Activated CD8-positive, alpha-beta memory T cell treated with anti-CD3 and anti-CD28 coated beads for 24 hours (primary cell): ENCODE data around the gene PUS10.
"Not testable (repeated sequence)": the region's sequence is repeated elsewhere in the genome, so short reads cannot be mapped to it uniquely, and the experiment has no call there.

Source experiments
- DNase-seq: peaks from one replicate; pipeline ENCODE4 v3.0.0-alpha.2; 2020

Gene PUS10

DNA sequence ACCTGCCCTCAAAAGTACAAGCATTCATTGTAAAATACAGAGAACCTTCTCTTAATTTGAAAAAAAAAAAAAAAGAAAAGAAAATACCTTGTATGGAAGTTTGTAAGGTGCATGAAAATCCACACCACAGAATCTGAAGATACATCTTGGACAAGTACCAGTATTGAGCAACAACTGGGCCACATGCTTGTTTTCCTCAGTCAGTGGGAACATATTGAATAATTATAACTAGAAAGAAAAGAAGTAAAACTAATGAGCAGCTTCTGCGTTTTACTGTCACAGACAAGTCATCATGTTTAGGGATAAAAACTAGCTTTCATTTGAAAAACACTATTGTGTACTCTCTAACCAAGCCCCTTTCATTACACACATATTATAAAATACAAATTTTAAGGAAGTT lies 6.4 kb downstream of the PUS10 start:
- no peak for DNase-seq

DNA sequence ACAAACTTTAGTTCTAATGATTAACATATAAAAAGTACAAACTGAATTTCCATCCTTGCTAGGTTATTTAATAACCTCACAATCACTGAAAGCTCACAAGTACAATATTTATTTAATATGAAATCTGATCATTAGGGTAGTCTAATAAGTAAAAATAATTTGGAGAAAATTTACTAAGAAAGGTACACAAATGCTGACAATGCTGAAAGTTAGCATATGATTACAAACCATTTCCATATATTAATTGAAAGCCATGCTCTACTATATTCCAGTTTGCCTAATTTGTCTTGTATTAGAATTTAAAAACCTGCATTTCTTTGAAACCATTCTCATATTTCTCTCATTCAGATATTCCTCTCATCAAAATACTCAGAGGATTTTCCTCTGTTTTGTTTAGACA lies 8.7 kb downstream of the PUS10 start:
- DNase-seq, result no peak

DNA sequence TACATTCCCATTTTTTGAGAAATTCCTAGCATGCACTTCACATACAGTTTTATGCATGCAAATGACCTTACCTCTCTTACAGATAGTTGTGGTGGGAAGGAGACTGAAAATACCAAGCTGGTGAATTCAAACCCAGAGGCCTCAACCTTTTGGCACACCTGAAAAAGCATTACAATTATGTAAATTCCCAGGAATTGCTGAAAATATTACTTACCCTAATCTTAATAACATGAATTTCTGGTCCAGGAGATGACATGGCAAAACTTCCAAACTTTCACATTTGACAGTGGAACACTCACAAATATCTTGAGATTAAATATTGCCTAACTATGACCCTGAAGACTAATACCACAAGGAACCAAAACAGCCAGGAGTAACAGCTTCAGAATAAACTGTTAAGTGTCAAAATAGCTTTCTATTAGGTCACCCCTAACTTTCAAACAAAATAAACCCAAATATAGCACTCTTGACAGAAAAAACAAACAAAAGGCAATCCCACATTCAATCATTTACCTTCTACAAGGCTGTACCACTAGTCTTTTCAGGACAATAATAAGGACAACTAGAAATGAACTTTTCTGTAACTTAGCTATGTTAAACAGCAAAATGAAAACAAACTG lies 11.5 kb downstream of the PUS10 start:
- no peak for DNase-seq

DNA sequence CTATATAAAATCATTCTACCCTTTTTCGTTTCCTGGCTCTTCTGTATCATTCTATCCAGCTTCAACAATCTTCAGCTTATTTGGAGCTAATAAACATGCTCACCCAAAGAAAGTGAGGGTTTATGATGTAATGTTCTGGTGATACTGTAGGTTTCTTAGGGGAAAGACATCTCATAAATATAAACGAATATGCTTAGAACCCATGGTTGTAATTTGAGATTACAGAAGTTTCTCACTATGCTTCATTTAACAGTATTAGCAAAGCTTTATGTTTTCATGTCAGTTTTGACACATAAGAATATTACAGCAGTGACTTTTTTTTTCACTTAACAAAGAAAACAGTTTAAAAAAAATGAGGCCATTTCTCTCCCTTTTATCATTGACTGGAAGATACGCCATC lies 12.3 kb downstream of the PUS10 start:
- DNase-seq, result no peak

GRCh38 chr2:60998628-60999545 lies 19.2 kb downstream of the PUS10 start:
- no peak for DNase-seq

- no peak for DNase-seq
Measured at GRCh38 chr2:60994131-60994530, 23.9 kb downstream of the PUS10 start.

DNA sequence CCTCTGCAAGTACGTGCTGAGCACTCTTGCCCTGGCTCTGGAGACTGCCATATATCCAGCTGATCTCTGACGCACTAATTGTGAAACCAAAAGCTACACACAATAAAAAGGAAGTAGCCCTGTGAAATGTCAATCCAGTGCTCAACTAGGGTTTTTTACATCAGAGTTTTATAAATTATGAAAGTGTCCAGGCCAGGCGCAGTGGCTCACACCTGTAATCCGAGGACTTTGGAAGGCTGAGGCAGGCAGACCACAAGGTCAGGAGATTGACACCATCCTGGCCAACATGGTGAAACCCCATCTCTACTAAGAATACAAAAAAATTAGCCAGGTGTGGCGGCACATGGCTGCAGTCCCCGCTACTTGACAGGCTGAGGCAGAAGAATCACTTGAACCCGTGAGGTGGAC lies 25.1 kb downstream of the PUS10 start:
- DNase-seq, result no peak

GRCh38 chr2:60991644-60992043 lies 26.4 kb downstream of the PUS10 start:
- DNase-seq, result no peak

- no peak for DNase-seq
Measured at GRCh38 chr2:60989259-60989658, 28.8 kb downstream of the PUS10 start.

DNA sequence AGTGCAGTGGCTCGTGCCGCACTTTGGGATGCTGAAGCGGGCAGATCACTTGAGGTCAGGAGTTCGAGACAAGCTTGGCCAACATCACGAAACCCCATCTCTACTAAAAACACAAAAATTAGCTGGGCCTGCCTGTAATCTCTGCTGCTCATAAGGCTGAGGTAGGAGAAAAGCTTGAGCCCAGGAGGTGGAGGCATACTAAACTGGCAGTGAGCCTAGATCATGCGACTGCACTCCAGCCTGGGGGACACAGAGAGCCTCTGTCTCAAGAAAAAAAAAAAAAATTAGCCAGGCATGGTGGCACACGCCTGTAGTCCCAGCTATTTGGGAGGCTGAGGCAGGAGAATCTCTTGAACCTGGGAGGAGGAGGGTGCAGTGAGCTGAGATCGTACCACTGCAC lies 30.4 kb downstream of the PUS10 start:
- DNase-seq, result not testable (repeated sequence)

GRCh38 chr2:60987041-60987440 lies 31.0 kb downstream of the PUS10 start:
- DNase-seq, result no peak

DNA sequence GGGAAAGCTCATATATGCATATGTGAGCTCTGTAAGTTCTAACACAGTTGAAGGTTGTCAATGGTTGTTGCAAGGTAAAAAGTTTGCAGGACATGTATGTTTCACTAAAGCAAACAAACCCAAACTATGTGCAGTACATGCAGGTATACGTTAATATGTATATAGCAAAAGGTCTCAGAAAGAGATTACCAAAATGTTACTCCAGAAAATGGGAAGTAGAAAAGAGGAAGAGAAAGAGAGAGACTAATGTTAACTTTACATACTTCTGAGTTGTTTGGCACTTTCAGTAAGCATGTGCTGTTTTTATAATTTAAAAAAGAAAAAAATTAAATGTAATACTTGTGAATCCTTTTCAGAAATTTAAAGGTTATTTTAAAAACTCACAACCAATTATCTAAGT lies 33.3 kb downstream of the PUS10 start:
- DNase-seq, result no peak

DNA sequence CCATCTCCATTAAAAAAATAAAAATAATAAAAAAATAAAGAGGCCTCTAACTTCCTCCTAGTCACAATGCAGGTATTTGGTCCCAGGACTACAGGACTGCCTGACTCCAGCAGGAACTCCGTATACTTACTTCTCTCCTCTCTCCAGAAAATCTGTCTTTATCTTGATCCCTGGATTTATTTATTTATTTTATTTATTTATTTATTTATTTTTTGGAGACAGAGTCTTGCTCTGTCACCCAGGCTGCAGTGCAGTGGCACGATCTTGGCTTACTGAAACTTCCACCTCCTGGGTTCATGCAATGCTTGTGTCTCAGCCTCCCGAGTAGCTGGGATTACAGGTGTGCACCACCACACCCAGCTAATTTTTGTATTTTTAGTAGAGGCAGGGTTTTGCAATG lies 36.0 kb downstream of the PUS10 start:
- DNase-seq, result not testable (repeated sequence)

DNA sequence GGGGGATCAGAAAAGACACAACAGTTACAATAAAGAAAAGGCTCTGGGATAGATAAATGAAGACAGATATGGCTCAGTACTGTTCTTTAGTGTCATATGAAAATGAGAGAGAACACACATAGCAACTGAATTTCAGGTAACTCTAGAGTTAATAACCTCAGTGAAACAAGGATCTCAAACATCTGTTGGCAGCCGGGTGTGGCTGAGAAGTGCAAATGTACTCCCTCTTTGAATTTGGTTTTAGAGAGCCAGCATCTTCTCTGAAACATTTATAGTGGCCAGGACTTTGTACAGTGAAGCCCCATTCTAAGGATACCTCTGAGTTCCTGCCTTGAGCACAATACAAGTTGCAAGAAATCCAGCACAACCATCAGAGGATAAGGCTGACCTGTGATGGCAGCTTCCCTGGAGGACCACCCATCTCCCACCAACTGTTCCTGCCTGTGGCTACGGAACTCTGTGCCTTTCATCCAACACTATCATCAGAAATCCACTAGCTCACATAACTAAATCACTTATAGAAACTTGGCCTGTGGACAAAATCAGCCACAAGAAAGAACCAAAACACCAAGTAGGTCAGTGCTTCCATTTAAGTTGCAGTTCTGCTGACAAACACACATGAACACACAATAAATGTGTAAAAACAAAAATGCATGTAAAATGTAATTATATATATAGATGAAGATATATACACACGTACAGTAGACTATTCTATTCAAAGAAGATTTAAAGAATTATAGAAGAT lies 37.8 kb downstream of the PUS10 start:
- DNase-seq, result no peak

GRCh38 chr2:60979231-60979630 lies 38.8 kb downstream of the PUS10 start:
- no peak for DNase-seq

DNA sequence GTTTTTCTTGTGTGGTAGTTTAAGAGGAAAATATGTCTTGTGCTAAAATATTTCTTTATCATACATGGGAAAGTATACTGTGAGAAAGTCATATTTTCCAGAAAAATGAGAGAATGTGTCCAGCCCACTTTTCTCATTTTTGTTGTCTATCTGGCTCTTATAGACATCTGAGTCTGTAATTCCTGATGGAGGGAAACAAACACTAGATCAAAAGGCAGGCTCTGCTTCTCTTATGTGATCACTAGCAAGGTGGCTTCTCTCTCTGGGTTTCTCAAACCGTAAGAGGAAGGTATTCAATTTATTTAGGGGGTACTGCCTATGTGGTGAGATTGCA lies 40.5 kb downstream of the PUS10 start:
- DNase-seq, result no peak

- no peak for DNase-seq
Measured at GRCh38 chr2:60976875-60977561, 41.0 kb downstream of the PUS10 start.

GRCh38 chr2:60976256-60976850 lies 41.7 kb downstream of the PUS10 start:
- no peak for DNase-seq

- no peak for DNase-seq
Measured at GRCh38 chr2:60974652-60975051, 43.4 kb downstream of the PUS10 start.

- DNase-seq, result no peak
Measured at GRCh38 chr2:60973705-60974104, 44.4 kb downstream of the PUS10 start.

DNA sequence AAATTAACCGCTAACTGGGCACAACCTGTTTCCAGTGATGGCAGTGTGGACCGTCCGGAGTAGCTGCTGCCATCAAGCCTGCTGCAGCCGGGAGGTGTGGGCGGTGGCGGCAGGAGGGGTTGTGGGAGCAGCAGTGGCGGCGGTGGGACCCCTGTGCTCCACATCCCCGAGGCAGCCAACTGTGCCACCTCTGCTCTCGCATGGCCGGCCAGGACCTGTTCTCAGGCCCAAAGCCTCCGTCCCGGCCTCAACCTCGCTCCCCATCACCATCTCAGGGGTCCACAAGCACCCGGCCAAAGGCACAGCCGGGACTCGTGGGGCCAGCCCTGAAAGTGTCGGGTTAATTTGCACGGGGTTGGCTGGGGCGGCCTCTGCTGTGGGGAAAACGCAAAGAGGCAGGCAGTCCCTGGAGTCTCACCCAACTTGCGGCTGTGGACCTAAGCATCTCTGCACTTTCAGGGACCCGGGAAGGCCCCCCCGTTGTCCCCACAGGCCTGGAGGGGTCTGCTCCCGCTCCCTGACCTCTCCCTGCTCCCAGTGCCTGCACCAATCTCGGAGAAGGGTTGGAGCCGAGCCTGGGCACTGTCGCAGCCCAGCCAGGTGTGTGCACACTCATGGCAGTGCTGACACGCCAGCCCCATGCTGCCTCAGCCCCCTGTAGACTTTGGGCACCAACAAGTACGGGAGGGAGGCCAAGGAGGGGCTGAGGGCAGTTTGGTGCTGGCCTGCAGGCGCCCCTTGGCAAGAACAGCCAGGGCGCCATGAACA lies 45.0 kb downstream of the PUS10 start:
- no peak for DNase-seq
